HFFc6 (cell line): ENCODE measurements around the gene DEGS1. TPM values are rescaled to one million over a fixed set of nuclear protein-coding genes. Genes with fewer than 3 reads are reported as not detected.

Experiments used
- DNase-seq: peaks from one replicate; pipeline ENCODE4 v3.0.0-alpha.2; 2018
- H3K27ac Mint-ChIP-seq: 2 replicates; pipeline ENCODE4 v1.8.0; 2020; ENCODE audit warnings: mild to moderate bottlenecking, mixed read lengths
- H3K27me3 Mint-ChIP-seq: 2 replicates; pipeline ENCODE4 v1.8.0; 2021; ENCODE audit warnings: mild to moderate bottlenecking, moderate library complexity, mixed read lengths; ENCODE audit not compliant: insufficient read depth
- H3K36me3 Mint-ChIP-seq: 2 replicates; pipeline ENCODE4 v1.8.0; 2021; ENCODE audit warnings: low read depth, mixed read lengths
- H3K4me1 Mint-ChIP-seq: 2 replicates; pipeline ENCODE4 v1.8.0; 2020; ENCODE audit warnings: low read depth, mixed read lengths
- H3K4me3 Mint-ChIP-seq: 2 replicates; pipeline ENCODE4 v1.8.0; 2020; ENCODE audit warnings: mild to moderate bottlenecking, moderate library complexity, mixed read lengths
- H3K9me3 Mint-ChIP-seq: 2 replicates; pipeline ENCODE4 v1.8.0; 2020; ENCODE audit warnings: mild to moderate bottlenecking, mixed read lengths
- long read RNA-seq: library from polyadenylated mRNA; unstranded; transcript quantifications from one replicate; pipeline ENCODE4 v2.0.0, GENCODE V29; 2019
- total RNA-seq, 6 experiments: library from RNA; stranded (reverse); fragmentation: NEBNext Ultra II Directional; extraction: Animal tissue kit (Norgen Biotek cat#: 25700); gene quantifications; 2 replicates in 1 of 6; 3 replicates in 5 of 6; pipeline ENCODE4 v1.2.3, GENCODE V29; 2021
- TF ChIP-seq, protein P1 (sequence below): fragments of 200-600 bp; sonication (generic); IDR thresholded peaks from 2 replicates; pipeline ENCODE4 v1.5.0; 2021; ENCODE audit warnings: antibody characterized with exemption, mild to moderate bottlenecking

The DEGS1 gene
- total RNA-seq, result 100 to 1,000 TPM; 130 to 189 (median 145) TPM
- long read RNA-seq, transcript DEGS1-201 (3 exons, 2,101 nt), result major isoform, 268 of 352 reads
- long read RNA-seq, partial matches to known transcripts, result 13 of 352 reads
- long read RNA-seq, other reads (novel, unspliced or antisense), result 71 of 352 reads

- TF ChIP-seq, protein P1, sequence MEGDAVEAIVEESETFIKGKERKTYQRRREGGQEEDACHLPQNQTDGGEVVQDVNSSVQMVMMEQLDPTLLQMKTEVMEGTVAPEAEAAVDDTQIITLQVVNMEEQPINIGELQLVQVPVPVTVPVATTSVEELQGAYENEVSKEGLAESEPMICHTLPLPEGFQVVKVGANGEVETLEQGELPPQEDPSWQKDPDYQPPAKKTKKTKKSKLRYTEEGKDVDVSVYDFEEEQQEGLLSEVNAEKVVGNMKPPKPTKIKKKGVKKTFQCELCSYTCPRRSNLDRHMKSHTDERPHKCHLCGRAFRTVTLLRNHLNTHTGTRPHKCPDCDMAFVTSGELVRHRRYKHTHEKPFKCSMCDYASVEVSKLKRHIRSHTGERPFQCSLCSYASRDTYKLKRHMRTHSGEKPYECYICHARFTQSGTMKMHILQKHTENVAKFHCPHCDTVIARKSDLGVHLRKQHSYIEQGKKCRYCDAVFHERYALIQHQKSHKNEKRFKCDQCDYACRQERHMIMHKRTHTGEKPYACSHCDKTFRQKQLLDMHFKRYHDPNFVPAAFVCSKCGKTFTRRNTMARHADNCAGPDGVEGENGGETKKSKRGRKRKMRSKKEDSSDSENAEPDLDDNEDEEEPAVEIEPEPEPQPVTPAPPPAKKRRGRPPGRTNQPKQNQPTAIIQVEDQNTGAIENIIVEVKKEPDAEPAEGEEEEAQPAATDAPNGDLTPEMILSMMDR, result no peak
- peaks cover 29% of the 10 kb centered on the region for H3K36me3 Mint-ChIP-seq
Observed at GRCh38 chr1:224182866-224183590, at the start of gene DEGS1. TSS of gene DEGS1 (plus strand) at chr1:224183240. CDS start at chr1:224183337, 97 bp downstream.

GRCh38 chr1:224133741-224134299 lies 49.2 kb upstream of the DEGS1 start:
- Mint-ChIP-seq H3K4me1 (peaks cover 13% of the 10 kb centered on the region), H3K27ac (no peak overlapping the region), H3K9me3 (no peaks in the 10 kb centered on the region), H3K27me3 (no peaks in the 10 kb centered on the region), H3K4me3 (no peak overlapping the region), H3K36me3 (peaks cover 23% of the 10 kb centered on the region)
- TF ChIP-seq, protein P1, result no peak
- no peak for DNase-seq

More at GRCh38 chr1:224182866-224183590, at the start of gene DEGS1:
- peak within 1 kb of the TSS; percentile 93 for H3K4me3 Mint-ChIP-seq
- peaks cover 31% of the 10 kb centered on the region for H3K4me1 Mint-ChIP-seq
- H3K27me3 Mint-ChIP-seq, result peaks cover 1% of the 10 kb centered on the region; the same call in 1 of the 2 replicates
- peak; percentile 70 for DNase-seq
- H3K9me3 Mint-ChIP-seq, result 0 out of 2 replicates have a peak, but pooled peaks cover 4% of the 10 kb centered on the region
- peak within 1 kb of the TSS; percentile 90 for H3K27ac Mint-ChIP-seq

DNA sequence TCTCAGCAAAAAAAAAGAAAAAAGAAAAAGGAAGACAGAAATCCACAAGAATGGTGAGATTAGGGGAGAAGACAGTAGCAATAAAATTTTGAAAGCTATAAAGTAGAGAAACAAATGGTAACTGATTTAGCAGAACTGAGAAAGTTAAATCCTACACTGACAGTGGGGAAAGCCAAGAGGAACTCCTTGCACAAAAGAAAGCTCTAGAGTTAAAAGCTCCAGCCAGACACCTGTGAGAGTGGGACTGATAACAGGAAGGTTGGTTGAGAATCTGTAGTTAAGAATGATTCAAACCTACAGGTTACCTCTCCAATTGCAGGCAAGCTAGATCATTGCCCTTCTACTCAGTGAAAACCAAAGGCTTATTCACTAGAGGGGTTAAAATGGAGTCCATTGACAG lies 45.5 kb upstream of the DEGS1 start:
- Mint-ChIP-seq H3K9me3 (no peaks in the 10 kb centered on the region), H3K4me1 (peaks cover 8% of the 10 kb centered on the region), H3K36me3 (no peaks in the 10 kb centered on the region), H3K27me3 (no peaks in the 10 kb centered on the region), H3K27ac (no peak overlapping the region), H3K4me3 (no peak overlapping the region)
- TF ChIP-seq, protein P1, result no peak
- no peak for DNase-seq

GRCh38 chr1:224138198-224138597 lies 44.8 kb upstream of the DEGS1 start:
- Mint-ChIP-seq H3K27ac (no peak overlapping the region), H3K36me3 (no peaks in the 10 kb centered on the region), H3K27me3 (no peaks in the 10 kb centered on the region), H3K9me3 (no peaks in the 10 kb centered on the region), H3K4me1 (peaks cover under 1% of the 10 kb centered on the region; the same call in 1 of the 2 replicates), H3K4me3 (no peak overlapping the region)
- TF ChIP-seq, protein P1, result no peak
- DNase-seq, result no peak

DNA sequence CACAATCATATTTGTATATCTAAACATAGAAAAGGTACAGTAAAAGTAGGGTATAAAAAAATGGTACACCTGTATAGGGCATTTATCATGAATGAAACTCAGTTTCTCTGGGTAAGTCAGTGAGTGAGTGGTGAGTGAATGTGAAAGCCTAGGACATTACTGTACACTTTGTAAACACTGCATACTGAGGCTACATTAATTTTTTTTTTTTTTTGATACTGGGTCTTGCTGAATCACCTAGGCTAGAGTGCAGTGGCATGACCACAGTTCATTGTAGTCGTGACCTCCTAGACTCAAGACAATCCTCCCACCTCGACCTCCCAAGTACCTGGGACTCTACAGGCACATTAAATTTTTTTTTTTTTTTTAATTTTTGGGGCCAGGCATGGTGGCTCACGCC lies 41.3 kb upstream of the DEGS1 start:
- H3K9me3 Mint-ChIP-seq, result no peaks in the 10 kb centered on the region
- no peak overlapping the region for H3K4me3 Mint-ChIP-seq
- H3K27ac Mint-ChIP-seq, result no peak overlapping the region
- TF ChIP-seq, protein P1, result no peak
- DNase-seq, result no peak
- H3K27me3 Mint-ChIP-seq, result peaks cover 2% of the 10 kb centered on the region; the same call in 1 of the 2 replicates
- no peaks in the 10 kb centered on the region for H3K36me3 Mint-ChIP-seq
- H3K4me1 Mint-ChIP-seq, result no peaks in the 10 kb centered on the region
